ENCODE measurements around the gene EIF3L. TPM values are rescaled to one million over a fixed set of nuclear protein-coding genes. Genes with fewer than 3 reads are reported as not detected.

The EIF3L gene
- total RNA-seq, 1 donor from 2014 or later = 325 TPM

GRCh38 chr22:37920126-37920525 lies 70.9 kb downstream of the EIF3L start:
- Mint-ChIP-seq H3K4me3 (ENCODE audit: unreplicated experiment) (no peak overlapping the region), H3K27ac (ENCODE audit: unreplicated experiment) (no peak overlapping the region), H3K27me3 (ENCODE audit: low read depth) (no peaks in the 10 kb centered on the region), H3K36me3 (ENCODE audit: low read depth) (peaks cover 27% of the 10 kb centered on the region), H3K9me3 (ENCODE audit: low read depth) (no peaks in the 10 kb centered on the region), H3K4me1 (ENCODE audit: low read depth) (peaks cover 3% of the 10 kb centered on the region)
- no peak for DNase-seq (ENCODE audit: low spot score)
- TF ChIP-seq, protein P1, sequence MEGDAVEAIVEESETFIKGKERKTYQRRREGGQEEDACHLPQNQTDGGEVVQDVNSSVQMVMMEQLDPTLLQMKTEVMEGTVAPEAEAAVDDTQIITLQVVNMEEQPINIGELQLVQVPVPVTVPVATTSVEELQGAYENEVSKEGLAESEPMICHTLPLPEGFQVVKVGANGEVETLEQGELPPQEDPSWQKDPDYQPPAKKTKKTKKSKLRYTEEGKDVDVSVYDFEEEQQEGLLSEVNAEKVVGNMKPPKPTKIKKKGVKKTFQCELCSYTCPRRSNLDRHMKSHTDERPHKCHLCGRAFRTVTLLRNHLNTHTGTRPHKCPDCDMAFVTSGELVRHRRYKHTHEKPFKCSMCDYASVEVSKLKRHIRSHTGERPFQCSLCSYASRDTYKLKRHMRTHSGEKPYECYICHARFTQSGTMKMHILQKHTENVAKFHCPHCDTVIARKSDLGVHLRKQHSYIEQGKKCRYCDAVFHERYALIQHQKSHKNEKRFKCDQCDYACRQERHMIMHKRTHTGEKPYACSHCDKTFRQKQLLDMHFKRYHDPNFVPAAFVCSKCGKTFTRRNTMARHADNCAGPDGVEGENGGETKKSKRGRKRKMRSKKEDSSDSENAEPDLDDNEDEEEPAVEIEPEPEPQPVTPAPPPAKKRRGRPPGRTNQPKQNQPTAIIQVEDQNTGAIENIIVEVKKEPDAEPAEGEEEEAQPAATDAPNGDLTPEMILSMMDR (IDR thresholded peaks at IDR 0.05) = no peak

GRCh38 chr22:37922191-37922590 lies 73.0 kb downstream of the EIF3L start:
- H3K36me3 Mint-ChIP-seq (ENCODE audit: low read depth) = peaks cover 27% of the 10 kb centered on the region
- peak; percentile 72 for DNase-seq (ENCODE audit: low spot score)
- TF ChIP-seq, protein P1 (IDR thresholded peaks at IDR 0.05) = no peak
- peaks cover 8% of the 10 kb centered on the region for H3K4me1 Mint-ChIP-seq (ENCODE audit: low read depth)
- no peaks in the 10 kb centered on the region for H3K27me3 Mint-ChIP-seq (ENCODE audit: low read depth)
- H3K9me3 Mint-ChIP-seq (ENCODE audit: low read depth) = no peaks in the 10 kb centered on the region
- no peak overlapping the region for H3K27ac Mint-ChIP-seq (ENCODE audit: unreplicated experiment)
- no peak overlapping the region for H3K4me3 Mint-ChIP-seq (ENCODE audit: unreplicated experiment)

DNA sequence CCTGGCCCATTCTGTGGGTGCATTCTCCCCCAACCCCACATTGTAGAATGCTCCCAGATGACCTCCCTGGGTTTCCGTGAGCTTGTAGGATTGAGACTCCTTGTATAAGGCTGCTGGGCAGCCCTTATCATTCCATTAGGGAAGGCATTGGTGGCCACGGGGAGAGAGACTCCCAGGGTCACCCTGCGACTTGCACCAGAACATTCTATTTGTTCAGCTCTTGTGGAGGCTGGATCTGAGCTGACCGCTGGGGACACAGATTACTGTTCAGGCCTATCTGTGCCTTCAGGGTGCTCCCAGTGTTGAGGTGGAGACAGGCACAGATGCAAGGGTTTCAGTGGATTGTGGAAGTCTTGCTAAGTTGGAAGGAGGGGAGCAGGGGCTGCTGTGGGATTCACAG lies 74.7 kb downstream of the EIF3L start:
- Mint-ChIP-seq H3K27ac (ENCODE audit: unreplicated experiment) (peak overlapping the region; percentile 2), H3K4me1 (ENCODE audit: low read depth) (peaks cover 8% of the 10 kb centered on the region), H3K27me3 (ENCODE audit: low read depth) (no peaks in the 10 kb centered on the region), H3K9me3 (ENCODE audit: low read depth) (no peaks in the 10 kb centered on the region), H3K4me3 (ENCODE audit: unreplicated experiment) (no peak overlapping the region), H3K36me3 (ENCODE audit: low read depth) (peaks cover 27% of the 10 kb centered on the region)
- DNase-seq (ENCODE audit: low spot score) = no peak
- TF ChIP-seq, protein P1 (IDR thresholded peaks at IDR 0.05) = no peak

DNA sequence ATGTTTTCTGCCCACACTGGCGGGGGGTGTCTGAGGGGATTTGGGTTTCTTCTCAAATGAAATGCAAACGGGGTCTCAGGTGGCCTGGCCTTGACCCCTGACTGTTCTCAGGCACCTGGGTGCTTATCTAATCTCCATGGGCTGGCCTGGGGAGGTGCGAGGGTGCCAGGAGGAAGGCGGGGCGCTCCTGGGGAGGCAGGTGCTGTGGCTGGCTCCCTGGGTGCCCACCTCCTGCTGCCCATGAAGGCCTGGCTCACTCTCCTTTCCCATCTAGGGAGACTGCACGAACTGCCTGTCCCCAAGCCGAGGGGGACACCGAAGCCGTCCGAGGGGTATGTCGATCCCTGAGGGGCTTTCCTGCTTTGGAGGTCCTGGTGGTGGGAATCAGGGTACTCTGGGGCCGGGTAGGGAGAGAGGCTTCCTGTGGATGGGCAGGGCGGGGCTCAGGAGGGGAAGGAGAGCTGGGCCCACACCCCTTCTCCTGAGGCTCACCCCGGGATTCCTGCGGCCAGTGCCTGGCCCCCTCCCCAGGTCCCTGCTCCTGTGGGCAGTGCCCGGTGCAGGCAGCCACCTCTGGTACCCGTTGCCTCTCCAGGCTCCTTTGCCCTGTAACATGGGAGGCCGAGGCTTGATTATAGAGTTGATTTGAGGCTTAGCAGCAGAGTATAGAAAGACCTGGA lies 75.3 kb downstream of the EIF3L start:
- Mint-ChIP-seq H3K4me1 (ENCODE audit: low read depth) (peaks cover 8% of the 10 kb centered on the region), H3K36me3 (ENCODE audit: low read depth) (peaks cover 30% of the 10 kb centered on the region), H3K27ac (ENCODE audit: unreplicated experiment) (no peak overlapping the region), H3K27me3 (ENCODE audit: low read depth) (no peaks in the 10 kb centered on the region), H3K4me3 (ENCODE audit: unreplicated experiment) (no peak overlapping the region), H3K9me3 (ENCODE audit: low read depth) (no peaks in the 10 kb centered on the region)
- TF ChIP-seq, protein P1 (IDR thresholded peaks at IDR 0.05) = no peak
- peak; percentile 73 for DNase-seq (ENCODE audit: low spot score)

GRCh38 chr22:37925330-37925729 lies 76.1 kb downstream of the EIF3L start:
- Mint-ChIP-seq H3K27ac (ENCODE audit: unreplicated experiment) (no peak overlapping the region), H3K4me1 (ENCODE audit: low read depth) (peaks cover 9% of the 10 kb centered on the region), H3K36me3 (ENCODE audit: low read depth) (peaks cover 26% of the 10 kb centered on the region), H3K27me3 (ENCODE audit: low read depth) (no peaks in the 10 kb centered on the region), H3K4me3 (ENCODE audit: unreplicated experiment) (no peak overlapping the region), H3K9me3 (ENCODE audit: low read depth) (no peaks in the 10 kb centered on the region)
- TF ChIP-seq, protein P1 (IDR thresholded peaks at IDR 0.05) = no peak
- DNase-seq (ENCODE audit: low spot score) = no peak

All from chondrocyte (in vitro differentiated cells).